ENCODE results near the gene KCNN3. TPM values are rescaled to one million over a fixed set of nuclear protein-coding genes. Genes with fewer than 3 reads are reported as not detected.

KCNN3 gene
- total RNA-seq, 1 experiment from 2014 or later: not detected

DNA sequence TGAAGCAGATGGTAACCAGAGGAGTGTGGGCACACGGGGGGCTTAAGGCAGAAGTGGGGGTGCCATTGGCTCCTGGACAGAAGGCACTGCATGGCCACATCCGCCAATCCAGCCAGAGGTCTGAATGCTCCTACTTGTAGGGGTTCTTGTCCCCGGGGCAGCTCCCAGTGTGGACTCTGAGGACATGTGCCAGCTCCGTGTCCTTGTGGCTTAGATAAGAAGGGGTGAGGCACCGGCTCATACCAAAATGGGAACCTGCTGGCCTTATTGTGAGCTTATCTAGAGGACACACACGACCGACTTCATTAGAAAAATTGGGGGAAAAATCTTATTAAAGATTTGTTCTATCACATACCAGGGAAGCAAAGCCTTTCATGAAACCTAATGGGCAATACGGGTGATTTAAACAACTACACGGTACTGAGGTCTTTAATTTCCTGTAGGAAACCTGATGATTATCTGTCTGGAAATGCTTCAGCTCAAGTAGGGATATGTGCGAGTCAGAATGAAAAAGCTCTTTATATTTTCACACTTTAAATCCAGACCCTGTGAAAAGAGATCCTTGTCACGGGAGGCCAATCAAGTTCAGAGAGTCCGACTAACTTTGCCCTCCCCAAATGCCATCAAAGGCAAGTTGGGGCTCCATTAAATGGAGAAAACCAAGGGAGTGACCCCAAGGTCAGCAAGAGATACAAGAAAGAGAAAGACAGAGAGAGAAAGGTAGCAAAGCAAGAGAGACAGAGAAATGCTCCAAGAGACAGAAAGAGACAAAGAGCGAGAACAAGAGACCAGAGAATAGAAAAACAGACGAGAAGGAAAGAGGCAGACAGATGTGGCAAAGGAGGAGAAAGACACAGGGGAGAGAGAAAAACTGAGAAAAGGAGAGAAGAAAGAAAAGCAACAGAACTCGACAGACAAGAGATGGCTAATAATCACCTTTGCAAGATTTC, 14.1 kb upstream of the KCNN3 start:
- Mint-ChIP-seq H3K4me1 (ENCODE audit: low read depth, unreplicated experiment) (peaks cover 6% of the 10 kb centered on the region), H3K4me3 (ENCODE audit: low read depth, unreplicated experiment) (no peak overlapping the region), H3K9me3 (ENCODE audit: low read depth, unreplicated experiment) (no peaks in the 10 kb centered on the region), H3K27ac (ENCODE audit: unreplicated experiment) (no peak overlapping the region), H3K36me3 (ENCODE audit: insufficient read depth, unreplicated experiment) (no peaks in the 10 kb centered on the region), H3K27me3 (ENCODE audit: unreplicated experiment) (peaks cover 73% of the 10 kb centered on the region)
- BruUV-seq (replicated peaks): no TSS peak
- CTCF ChIA-PET: no interaction called here
- DNase-seq: no peak
- TF ChIP-seq, protein P1, sequence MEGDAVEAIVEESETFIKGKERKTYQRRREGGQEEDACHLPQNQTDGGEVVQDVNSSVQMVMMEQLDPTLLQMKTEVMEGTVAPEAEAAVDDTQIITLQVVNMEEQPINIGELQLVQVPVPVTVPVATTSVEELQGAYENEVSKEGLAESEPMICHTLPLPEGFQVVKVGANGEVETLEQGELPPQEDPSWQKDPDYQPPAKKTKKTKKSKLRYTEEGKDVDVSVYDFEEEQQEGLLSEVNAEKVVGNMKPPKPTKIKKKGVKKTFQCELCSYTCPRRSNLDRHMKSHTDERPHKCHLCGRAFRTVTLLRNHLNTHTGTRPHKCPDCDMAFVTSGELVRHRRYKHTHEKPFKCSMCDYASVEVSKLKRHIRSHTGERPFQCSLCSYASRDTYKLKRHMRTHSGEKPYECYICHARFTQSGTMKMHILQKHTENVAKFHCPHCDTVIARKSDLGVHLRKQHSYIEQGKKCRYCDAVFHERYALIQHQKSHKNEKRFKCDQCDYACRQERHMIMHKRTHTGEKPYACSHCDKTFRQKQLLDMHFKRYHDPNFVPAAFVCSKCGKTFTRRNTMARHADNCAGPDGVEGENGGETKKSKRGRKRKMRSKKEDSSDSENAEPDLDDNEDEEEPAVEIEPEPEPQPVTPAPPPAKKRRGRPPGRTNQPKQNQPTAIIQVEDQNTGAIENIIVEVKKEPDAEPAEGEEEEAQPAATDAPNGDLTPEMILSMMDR (IDR thresholded peaks at IDR 0.05; ENCODE audit: unreplicated experiment): no peak
- intact Hi-C loops (cut with micrococcal nuclease; ENCODE audit: unreplicated experiment): no loop called here

DNA sequence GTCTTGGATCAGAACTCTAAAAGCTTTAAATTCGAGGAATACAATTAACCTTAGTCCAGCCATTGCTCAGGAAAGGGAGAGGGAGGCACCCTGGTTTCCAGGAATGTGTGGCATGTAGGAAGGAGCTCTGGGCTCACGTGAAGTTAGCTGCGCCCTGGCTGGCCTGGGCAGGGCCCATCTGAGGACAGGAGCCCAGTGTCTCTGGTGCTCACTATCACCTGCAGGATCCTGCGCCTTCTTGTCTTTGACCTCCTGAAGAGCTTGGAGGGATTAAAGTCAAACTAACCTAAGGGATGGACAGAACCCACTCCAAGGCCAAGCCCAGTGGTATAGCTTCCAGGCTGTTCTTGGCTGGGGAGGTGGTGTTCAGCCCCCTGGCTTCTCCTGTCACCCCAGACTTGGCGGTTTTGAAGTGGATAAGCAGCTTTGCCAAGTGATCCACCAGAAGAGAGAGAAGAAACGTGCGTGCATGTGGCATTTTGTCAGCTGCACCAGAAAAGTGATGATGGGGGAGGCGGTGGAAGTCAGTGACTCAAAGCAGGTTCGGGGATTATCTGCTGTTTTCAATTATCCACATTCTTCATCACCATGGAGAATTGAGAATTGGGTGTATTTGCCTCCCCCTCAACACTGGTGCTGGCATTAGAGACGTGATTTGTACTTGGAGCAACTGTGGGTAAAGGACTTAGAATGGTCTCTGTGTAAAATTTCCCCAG, 11.9 kb upstream of the KCNN3 start:
- CTCF ChIA-PET: interaction anchor here (0.8 to 1.4 kb wide), 4 partner anchors 55 to 212 kb away, joined by 3 read pairs; partner anchors contain the start of gene PMVK
- Mint-ChIP-seq H3K4me3 (ENCODE audit: low read depth, unreplicated experiment) (no peak overlapping the region), H3K27ac (ENCODE audit: unreplicated experiment) (no peak overlapping the region), H3K9me3 (ENCODE audit: low read depth, unreplicated experiment) (no peaks in the 10 kb centered on the region), H3K4me1 (ENCODE audit: low read depth, unreplicated experiment) (peaks cover 14% of the 10 kb centered on the region), H3K36me3 (ENCODE audit: insufficient read depth, unreplicated experiment) (no peaks in the 10 kb centered on the region), H3K27me3 (ENCODE audit: unreplicated experiment) (peaks cover 51% of the 10 kb centered on the region)
- BruUV-seq (replicated peaks): no TSS peak
- TF ChIP-seq, protein P1 (IDR thresholded peaks at IDR 0.05; ENCODE audit: unreplicated experiment): no peak
- intact Hi-C loops (cut with micrococcal nuclease; ENCODE audit: unreplicated experiment): no loop called here
- DNase-seq: no peak

DNA sequence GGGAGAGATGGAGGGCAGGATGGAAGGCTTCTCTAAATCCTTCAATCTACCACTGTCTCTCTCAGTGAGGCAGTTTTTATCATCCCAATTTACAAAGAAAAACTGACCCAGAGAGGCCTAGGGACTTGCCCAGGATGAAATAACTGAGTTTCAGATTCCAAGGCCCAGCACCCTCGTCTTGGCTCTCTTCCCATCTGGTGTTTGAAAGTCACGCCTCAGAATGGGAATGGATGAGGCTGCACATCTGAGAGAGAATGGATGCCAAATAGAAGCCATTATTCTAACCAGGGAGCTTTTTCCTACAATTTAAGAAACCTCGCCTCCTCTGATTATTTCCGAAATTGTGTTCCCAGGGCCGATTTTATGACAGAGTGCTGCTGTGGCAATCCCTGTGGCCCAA, 10.6 kb upstream of the KCNN3 start:
- no peak overlapping the region for H3K27ac Mint-ChIP-seq (ENCODE audit: unreplicated experiment)
- DNase-seq: no peak
- CTCF ChIA-PET: interaction anchor here (1.0 to 1.4 kb wide), 3 partner anchors 56 to 211 kb away, joined by 3 read pairs; partner anchors contain the start of gene PMVK
- H3K9me3 Mint-ChIP-seq (ENCODE audit: low read depth, unreplicated experiment): no peaks in the 10 kb centered on the region
- no TSS peak for BruUV-seq (replicated peaks)
- no peak overlapping the region for H3K4me3 Mint-ChIP-seq (ENCODE audit: low read depth, unreplicated experiment)
- intact Hi-C loops (cut with micrococcal nuclease; ENCODE audit: unreplicated experiment): no loop called here
- H3K4me1 Mint-ChIP-seq (ENCODE audit: low read depth, unreplicated experiment): peaks cover 18% of the 10 kb centered on the region
- peaks cover 51% of the 10 kb centered on the region for H3K27me3 Mint-ChIP-seq (ENCODE audit: unreplicated experiment)
- TF ChIP-seq, protein P1 (IDR thresholded peaks at IDR 0.05; ENCODE audit: unreplicated experiment): no peak
- H3K36me3 Mint-ChIP-seq (ENCODE audit: insufficient read depth, unreplicated experiment): no peaks in the 10 kb centered on the region

DNA sequence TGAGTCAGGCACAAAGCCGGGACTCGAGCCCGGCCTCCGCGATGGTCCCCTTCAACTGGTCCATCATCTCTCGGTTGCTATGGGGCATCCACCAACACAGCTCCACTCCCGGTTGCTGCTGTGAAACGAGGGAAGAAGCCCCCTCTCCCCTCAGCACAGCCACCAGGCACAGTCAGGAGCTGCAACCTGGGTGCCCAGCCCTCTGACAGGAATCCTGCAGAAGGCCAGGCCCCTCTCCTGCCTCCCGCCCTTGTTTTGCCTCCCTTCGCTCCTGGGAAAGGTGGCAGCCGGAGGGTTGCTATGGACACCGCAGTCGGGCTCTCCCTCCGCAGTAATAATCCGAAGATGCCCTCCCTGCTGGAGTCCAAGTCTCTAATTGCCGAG, 8.9 kb upstream of the KCNN3 start:
- peaks cover 25% of the 10 kb centered on the region for H3K4me1 Mint-ChIP-seq (ENCODE audit: low read depth, unreplicated experiment)
- H3K4me3 Mint-ChIP-seq (ENCODE audit: low read depth, unreplicated experiment): no peak overlapping the region
- H3K9me3 Mint-ChIP-seq (ENCODE audit: low read depth, unreplicated experiment): no peaks in the 10 kb centered on the region
- no TSS peak for BruUV-seq (replicated peaks)
- intact Hi-C loops (cut with micrococcal nuclease; ENCODE audit: unreplicated experiment): no loop called here
- TF ChIP-seq, protein P1 (IDR thresholded peaks at IDR 0.05; ENCODE audit: unreplicated experiment): no peak
- H3K36me3 Mint-ChIP-seq (ENCODE audit: insufficient read depth, unreplicated experiment): no peaks in the 10 kb centered on the region
- H3K27ac Mint-ChIP-seq (ENCODE audit: unreplicated experiment): no peak overlapping the region
- peaks cover 54% of the 10 kb centered on the region for H3K27me3 Mint-ChIP-seq (ENCODE audit: unreplicated experiment)
- DNase-seq: no peak
- CTCF ChIA-PET: interaction anchor here (0.6 to 1.6 kb wide), 16 partner anchors 9 to 399 kb away, joined by 3 to 23 read pairs (median 4); partner anchors contain the start of gene KCNN3
